Activated CD8-positive, alpha-beta memory T cell treated with anti-CD3 and anti-CD28 coated beads for 48 hours (primary cell): ENCODE results near the gene GRAMD1A.
A peak's percentile ranks its signal among the peaks of the same experiment; 100 is the strongest.
"Not testable (repeated sequence)": the region's sequence is repeated elsewhere in the genome, so short reads cannot be mapped to it uniquely, and the experiment has no call there.

Experiments
- DNase-seq, 3 experiments: peaks; one replicate each; pipeline ENCODE4 v3.0.0-alpha.2; 2020; ENCODE audit warnings: low read depth in 2 of 3, low spot score in 2 of 3

GRAMD1A gene

DNA sequence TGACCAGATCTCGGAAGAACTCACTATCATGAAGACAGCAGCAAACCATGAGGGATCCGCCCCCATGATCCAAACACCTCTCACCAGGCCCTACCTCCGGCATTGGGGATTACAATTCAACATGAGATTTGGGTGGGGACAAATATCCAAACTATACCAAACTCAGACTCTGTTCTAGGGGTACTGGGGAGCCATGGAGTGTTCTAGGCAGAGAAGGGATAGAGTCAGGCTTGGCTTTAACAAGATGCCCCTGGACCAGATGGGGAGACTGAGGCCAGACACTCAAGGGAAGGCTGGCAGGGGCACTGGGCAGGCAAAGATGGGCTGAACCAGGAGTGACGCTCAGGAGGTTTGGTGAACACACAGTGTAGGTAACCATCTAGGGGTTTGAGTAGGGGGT is 18.3 kb downstream of the GRAMD1A start:
- DNase-seq: no peak

DNA sequence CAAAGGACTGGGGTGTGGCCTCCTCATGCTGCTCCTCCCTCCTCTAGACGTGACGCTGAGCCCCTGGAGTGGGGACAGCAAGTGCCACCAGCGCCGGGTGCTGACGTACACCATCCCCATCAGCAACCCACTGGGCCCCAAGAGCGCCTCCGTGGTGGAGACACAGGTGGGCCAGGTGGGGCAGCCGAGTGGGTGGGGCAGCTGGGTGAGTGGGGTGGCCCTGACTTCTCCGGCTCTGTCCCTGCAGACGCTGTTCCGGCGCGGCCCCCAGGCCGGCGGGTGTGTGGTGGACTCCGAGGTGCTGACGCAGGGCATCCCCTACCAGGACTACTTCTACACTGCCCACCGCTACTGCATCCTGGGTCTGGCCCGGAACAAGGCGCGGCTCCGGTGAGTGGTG is 19.0 kb downstream of the GRAMD1A start:
- DNase-seq: no peak

DNA sequence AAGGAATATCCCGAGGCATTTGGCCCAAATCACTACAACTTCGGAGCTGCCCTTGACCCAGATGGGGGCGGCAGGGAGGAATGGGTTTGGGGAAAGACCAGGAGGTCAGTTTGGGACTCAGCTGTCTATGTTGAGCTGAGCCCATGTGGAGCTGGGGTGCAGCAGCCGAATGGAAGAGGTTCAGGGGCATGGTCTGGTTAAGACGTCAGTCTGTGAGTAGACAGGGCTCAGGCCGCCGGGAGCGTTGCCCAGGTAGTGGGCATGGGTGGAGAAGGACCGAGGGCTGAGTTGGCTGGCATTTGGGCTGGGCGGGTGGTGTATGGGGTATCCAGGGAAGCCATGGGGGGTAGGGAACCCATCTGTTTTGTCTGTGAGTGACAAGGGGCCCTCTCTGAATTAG is 20.9 kb downstream of the GRAMD1A start:
- DNase-seq: no peak

DNA sequence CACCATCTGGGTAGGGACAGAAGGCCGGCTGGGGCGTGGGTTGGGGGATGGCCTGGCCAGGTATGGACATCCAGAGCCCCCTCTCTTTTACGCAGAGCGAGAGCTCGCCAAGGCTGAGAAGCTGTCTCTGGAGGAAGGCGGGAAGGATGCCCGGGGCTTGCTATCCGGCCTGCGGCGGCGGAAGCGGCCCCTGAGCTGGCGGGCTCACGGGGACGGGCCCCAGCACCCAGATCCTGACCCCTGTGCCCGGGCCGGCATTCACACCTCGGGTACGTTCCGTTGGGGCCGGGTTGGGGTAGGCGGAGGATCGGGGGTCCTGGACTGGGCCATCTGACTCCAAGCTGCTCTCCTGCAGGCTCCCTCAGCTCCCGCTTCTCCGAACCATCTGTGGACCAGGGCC is 21.5 kb downstream of the GRAMD1A start:
- DNase-seq: no peak

DNA sequence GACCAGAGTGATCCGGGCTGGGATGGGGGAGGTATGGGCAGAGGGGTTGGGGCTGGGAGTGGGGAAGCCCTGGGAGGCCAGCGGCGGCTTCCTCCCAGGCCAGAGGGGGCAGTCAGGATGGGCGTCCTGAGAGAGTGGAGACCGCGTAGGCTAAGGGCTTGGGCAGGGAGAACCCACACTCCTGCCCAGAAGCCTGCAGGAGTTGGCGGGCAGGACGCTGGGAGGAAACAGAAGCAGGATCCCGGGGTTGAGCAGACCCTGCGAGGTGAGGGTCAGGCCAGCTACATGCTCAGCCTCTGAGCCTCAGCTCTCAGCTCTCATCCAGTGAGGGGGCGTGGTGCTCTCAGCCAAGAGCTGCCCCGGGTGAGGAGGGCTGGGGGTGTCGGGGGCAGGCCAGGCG is 22.3 kb downstream of the GRAMD1A start:
- no peak for DNase-seq

DNA sequence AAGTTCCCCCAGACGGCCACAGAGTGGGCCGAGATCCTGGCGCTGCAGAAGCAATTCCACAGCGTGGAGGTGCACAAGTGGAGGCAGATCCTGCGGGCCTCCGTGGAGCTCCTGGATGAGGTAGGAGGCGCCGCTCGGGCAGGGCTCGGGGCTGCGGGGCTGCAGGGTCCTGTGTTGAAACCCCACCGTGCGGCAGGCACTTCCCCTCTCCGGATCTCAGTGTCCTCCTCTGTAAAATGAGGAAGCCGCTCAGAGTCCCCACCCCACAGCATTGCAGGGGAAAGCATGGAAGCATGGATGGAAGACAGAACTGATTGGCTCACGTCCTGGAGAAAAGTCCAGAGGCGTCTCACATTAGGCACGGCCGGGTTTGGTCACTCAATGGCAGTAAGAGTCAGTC is 23.3 kb downstream of the GRAMD1A start:
- DNase-seq: no peak

DNA sequence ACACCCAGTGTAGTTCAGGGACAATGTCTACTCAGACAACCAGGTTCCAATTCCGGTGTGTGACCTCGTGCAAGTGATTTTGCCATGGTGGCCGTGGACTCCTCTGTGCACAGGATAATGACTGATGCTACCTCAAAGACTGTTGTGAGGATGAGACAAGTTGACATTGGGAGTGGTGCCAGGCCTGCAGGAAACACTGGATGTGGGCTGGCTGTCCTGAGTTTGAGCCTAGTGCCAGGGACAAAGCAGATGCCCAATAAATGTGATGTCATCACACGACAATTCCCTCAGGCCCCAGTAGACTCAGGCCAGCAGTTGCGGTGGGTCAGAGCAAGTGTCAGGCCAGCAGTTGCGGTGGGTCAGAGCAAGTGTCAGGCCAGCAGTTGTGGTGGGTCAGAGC is 24.0 kb downstream of the GRAMD1A start:
- DNase-seq: no peak

DNA sequence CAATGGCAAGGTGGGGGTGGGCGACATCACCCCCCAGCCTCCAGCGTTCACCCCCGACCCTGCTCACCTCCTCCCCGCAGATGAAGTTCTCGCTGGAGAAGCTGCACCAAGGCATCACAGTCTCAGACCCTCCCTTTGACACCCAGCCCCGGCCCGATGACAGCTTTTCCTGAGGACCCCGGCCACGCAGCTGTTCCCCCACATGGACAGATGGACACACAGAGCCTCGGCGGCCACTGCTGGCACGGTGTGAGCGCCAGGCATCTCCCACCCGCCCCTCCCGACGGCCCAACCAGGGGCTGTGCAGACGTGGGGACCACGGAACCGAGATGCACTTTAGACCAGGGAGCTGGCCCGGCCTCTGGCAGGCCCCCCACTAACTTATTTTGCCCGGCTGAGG is 25.8 kb downstream of the GRAMD1A start:
- no peak for DNase-seq

DNA sequence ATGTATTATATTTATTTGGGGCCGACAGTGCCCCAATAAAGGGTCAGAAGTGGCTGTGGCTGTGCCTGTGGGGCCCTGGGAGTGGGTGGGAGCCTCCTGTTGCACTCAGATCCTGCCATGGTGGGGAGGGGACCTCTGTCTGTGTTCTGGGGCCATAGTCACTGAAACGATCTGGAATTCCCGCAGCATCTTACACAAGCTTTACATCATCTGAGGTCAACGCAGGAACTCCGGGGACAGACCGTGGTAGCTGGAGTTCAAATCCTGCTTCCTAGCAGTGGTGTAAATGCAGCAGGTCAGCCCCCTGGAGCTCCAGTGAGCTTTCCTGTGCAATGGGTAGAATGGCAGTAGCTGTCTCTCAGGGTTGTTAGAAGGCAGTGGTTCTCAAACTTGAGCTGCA is 26.3 kb downstream of the GRAMD1A start:
- DNase-seq: no peak

DNA sequence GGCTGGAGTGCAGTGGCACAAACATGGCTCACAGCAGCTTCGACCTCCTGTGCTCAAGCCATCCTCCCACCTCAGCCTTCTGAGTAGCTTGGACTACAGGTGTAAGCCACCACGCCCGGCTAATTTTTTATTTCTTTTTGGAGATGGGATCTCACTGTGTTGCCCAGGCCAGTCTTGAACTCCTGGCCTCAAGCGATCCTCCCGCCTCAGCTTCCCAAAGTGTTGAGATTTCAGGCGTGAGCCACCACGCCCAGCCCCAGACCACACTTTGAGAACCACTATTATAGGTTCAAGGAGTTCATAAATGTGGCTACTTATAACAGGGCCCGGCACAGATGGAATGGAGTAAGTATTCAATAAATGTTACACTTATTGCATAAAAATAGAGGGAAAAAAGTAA is 26.9 kb downstream of the GRAMD1A start:
- no peak for DNase-seq

DNA sequence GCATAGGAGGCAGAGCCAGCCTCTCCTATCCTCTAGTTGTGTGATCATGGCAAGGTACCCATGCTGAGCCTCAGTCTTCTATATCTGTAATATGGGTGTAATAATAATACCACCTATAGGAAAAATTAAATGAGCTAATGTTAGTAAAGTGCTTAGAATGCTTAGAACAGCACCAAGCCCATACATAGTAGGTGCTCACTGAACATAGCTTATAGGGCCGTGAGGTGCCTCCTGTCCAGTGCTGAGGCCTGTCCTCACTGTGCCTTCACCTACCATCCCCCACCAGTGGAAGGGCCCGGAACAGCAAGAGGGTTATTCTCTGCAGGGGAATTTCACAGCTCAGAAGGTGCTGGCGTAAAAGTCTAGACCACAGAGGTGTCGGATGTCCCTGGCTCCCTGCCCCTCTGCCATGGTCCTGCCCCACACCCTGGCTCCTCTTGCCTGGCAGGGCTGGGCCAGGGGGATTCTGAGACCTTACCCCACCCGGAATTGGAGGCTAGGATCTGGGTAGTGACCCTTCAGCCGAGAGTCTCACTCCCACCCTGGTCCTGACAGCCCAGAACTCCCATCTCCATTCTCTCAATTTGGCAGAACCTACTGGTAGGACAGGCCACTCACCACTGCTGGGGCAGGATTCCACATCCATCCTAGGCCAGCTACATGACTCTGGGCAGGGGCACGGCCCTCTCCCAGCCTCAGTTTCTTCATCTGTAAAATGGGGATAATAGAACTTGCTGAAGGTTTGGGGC is 27.9 kb downstream of the GRAMD1A start:
- DNase-seq: no peak

DNA sequence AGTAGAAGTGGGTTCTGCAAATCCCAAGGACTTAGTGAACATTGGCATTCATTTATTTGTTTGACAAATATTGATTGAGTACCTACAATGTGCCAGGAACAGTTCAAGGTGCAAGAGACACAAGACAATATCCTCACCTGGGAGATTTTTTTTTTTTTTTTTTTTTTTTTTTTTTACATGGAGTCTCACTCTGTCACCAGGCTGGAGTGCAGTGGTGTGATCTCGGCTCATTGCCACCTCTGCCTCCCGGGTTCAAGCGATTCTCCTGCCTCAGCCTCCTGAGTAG is 28.4 kb downstream of the GRAMD1A start:
- DNase-seq: not testable (repeated sequence)

DNA sequence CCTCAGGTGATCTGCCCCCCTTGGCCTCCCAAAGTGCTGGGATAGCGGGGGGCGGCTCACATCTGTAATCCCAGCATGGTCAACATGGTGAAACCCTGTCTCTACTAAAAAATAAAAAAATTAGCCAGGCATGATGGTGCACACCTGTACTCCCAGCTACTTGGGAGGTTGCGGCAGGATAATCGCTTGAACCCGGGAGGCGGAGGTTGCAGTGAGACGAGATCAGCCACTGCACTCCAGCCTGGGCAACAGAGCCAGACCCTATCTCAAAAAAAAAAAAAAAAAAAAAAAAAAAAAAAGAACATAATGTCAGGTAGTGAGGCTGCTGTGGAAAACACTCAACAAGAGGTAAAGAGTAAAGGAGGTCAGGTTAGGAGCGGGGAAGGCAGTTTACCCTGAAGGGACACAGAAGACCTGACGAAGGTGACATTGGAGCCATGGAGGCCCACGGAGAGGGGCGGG is 29.2 kb downstream of the GRAMD1A start:
- DNase-seq: not testable (repeated sequence)

DNA sequence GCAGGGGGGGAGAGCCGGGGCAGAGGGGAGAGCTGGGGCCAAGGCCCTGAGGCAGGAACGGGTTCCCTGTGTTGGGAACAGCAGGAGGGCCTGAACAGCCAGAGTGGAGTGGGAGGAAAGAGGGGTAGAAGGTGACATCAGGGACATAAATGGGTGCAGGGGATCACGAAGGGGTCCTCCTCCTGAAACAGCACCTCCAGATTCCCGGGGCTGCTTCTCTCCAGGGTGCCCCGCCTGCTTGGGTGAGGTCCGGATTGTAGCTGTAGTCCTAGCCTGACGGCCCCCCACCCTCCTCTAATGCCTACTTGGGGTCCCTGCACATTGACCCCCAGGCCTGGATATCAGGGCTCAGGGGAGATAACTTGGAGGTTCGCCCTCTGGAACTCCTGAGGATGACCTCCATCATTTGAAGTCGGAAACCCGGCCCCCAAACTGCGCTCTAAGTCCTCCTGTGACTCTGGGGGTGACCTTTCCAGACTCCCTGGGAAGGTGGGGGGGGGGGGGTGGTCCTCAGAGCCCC is 29.7 kb downstream of the GRAMD1A start:
- DNase-seq: no peak

DNA sequence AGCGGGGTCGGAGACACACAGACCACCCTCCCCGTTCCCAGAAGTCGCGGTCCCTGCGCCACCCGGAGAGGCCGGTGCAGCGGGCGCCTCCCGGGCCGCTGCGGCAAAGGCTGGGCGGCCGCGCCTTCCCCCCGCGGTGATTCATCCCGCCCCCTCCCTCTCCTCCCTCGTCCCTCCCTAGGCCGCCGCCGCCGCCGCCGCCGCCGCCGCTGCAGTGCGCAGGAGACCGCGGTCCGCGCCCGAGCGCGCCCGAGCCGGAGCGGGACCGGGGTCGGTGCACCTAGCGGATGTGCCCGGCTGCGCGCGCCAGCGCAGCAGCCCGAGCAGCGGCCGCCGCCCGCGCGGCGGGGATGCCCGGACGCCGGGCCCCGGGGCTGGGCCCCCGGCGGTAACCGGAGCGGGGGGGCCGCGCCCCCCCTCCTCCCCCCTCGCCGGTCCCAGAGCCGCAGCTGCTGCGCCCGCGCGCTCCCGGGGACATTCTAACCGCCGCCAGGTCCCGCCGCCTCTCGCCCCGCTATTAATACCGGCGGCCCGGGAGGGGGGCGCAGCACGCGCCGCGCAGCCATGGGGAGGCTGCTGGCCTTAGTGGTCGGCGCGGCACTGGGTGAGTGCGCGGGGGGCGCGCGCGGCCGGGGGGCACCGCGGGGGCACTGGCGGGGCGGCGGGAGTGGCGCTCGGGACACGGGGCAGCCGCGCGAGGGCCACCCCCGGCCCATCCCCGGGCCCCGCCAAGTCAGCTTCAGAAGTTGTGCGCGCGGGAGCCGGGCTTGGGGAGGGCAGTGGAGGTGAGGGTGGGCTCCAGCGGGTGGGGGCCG is 30.3 kb downstream of the GRAMD1A start, which contains the start of gene SCN1B:
TSS of gene SCN1B (plus strand) at position 214 of the 815 bp plus-strand sequence. CDS start at position 565, 351 bp downstream.
- DNase-seq: peak in 2 of 3 experiments; percentile 51 to 56

DNA sequence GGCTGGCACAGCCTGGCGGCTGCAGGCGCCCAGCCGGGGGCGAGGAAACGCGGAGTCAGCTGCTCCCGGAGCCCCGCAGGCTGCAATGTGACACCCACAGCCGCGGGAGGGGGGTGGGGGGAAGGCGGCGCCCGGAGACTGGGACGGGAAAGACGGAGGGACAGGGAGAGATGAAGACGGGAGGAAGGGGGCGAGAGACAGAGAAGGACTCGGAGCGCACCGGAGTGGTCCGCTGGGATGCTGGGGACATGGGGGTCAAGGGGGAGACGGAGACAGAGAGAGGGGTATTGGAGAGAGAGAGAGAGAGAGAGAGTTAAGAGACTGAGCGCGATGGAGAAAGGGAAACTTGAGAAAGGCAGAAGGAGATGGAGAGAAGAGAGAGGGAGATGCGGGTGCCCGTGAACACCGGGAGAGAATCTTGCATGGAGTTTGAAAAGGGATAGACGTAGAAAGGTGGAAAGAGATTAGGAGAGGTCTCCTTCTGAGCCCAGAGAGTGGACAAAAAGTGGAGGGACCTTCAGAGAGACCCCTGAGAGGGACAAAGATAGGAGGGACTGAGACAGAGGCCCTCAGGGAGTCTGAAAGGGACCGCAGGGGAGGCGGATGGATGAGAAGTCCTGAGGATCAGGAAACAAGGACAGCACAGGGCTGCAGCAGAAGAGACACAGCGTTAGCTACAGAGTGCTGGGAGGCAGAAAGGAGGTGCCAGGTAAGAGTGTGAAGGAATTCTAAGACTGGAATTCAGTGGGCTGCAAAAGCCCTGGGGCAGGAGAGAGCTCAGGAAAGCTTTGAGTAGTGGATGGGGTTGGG is 31.2 kb downstream of the GRAMD1A start:
- no peak for DNase-seq

DNA sequence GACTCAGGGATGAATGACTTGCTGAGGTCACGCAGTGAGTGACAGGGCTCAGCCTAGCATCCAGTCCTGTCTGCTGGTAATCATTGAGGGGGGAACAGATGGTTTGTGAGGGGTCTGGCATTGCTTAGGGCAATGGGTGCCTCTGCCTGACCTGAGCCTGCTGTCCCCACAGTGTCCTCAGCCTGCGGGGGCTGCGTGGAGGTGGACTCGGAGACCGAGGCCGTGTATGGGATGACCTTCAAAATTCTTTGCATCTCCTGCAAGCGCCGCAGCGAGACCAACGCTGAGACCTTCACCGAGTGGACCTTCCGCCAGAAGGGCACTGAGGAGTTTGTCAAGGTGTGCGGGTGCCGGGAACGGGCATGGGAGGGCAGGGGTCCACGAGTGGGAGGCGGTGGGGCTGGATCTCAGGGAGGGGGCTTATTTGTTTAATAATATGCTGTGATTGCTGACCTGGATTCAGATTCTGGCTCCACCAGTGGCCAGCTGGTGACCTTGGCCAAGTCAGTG is 32.3 kb downstream of the GRAMD1A start:
- no peak for DNase-seq

DNA sequence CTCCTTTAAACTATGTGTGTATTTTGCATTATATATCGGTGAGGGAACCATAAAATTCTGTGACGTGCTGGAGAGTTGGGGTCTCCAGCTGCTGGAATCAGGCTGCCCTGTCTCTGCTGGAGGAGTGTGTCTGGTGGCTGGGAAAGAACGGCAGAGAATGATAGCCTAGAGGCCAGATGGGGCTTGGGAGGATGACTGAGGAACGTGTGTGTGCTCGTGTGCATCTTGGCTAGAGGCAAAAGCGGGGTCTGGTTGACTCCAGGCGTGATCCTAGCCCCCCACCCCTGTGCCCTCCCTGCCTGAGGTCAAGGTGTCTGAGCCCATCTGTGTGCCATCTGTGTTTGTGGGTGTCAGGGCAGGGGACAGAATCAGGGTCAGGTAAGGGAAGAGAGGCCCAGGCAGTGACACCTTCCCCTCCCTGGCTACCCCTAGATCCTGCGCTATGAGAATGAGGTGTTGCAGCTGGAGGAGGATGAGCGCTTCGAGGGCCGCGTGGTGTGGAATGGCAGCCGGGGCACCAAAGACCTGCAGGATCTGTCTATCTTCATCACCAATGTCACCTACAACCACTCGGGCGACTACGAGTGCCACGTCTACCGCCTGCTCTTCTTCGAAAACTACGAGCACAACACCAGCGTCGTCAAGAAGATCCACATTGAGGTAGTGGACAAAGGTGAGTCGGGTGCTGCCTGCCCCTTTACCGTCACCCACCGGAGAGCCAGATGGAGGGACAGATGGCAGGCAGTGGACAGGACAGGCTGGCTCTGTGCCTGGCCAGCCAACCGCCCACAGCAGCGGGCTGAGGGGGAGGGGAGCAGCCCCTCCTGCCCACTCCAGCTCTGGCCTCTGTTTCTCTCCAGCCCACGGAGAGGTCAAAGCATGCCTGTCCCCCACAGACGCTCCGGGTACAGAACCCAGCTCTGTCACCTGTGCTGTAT is 33.2 kb downstream of the GRAMD1A start:
- DNase-seq: no peak

DNA sequence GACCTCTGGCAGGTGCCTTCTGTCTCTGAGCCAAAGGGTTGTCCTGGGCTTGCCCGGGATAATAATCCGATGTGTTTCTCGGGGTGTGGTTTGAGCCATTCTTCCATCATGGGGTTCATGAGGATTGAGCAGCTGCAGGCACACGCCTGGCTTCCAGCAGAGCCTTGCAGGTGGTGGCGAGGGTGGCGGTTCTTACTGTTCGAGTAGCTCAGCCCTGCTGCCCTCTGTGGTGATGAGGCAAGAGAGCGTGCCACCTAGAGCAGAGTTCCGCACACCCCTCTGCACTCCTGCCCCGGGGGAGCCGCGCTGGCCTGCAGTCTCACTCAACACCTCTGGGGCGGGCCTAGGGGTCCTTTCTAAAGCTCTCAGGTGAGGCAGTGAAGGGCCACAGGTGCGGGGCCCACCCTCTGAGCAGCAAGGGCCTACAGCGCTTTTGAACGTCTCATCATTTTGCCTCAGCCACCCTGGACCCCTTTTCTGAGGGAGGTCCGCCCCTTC is 33.9 kb downstream of the GRAMD1A start:
- no peak for DNase-seq
